Neural cell (in vitro differentiated cells): ENCODE data around the gene HDAC5. TPM values are rescaled to one million over a fixed set of nuclear protein-coding genes. Genes with fewer than 3 reads are reported as not detected.

ENCODE experiments used
- H2AFZ ChIP-seq: fragments of 200-600, 300-800 bp; sonication (generic), shearing (Covaris generic); 2 replicates; pipeline ENCODE4 v1.6.0; 2014; ENCODE audit warnings: low read depth, mild to moderate bottlenecking, antibody characterized with exemption, low read length, moderate library complexity
- H3F3A ChIP-seq: fragments of 200-600 bp; shearing (Covaris generic); 2 replicates; pipeline ENCODE4 v1.6.1; 2016; ENCODE audit warnings: mild to moderate bottlenecking, moderate library complexity, mixed read lengths, antibody characterized with exemption, low read length; ENCODE audit not compliant: insufficient read depth, poor library complexity, severe bottlenecking
- H3K27ac ChIP-seq: fragments of 200-600, 300-800 bp; sonication (generic), shearing (Covaris generic); 2 replicates; pipeline ENCODE4 v1.5.1; 2014; ENCODE audit warnings: mild to moderate bottlenecking, low read length, moderate library complexity
- H3K27me3 ChIP-seq: fragments of 300-800, 200-600 bp; sonication (generic), shearing (Covaris generic); 2 replicates; pipeline ENCODE4 v1.6.0; 2014; ENCODE audit warnings: mild to moderate bottlenecking, low read depth, low read length, moderate library complexity; ENCODE audit not compliant: insufficient read depth
- H3K36me3 ChIP-seq: fragments of 300-800, 200-600 bp; sonication (generic), shearing (Covaris generic); 2 replicates; pipeline ENCODE4 v1.5.1; 2014; ENCODE audit warnings: mild to moderate bottlenecking, antibody characterized with exemption, low read length, moderate library complexity; ENCODE audit not compliant: insufficient read depth
- H3K4me2 ChIP-seq: fragments of 300-800, 200-600 bp; sonication (generic), shearing (Covaris generic); 2 replicates; pipeline ENCODE4 v1.6.0; 2014; ENCODE audit warnings: mild to moderate bottlenecking, low read length
- H3K4me3 ChIP-seq: fragments of 300-800, 200-600 bp; sonication (generic), shearing (Covaris generic); 2 replicates; pipeline ENCODE4 v1.5.1; 2014; ENCODE audit warnings: mild to moderate bottlenecking, low read length, moderate library complexity
- H3K79me2 ChIP-seq: fragments of 200-600 bp; shearing (Covaris generic); replicated peaks from 2 replicates; pipeline ENCODE4 v1.6.0; 2014; ENCODE audit warnings: mild to moderate bottlenecking, low read length, moderate library complexity; ENCODE audit not compliant: insufficient read depth
- H3K9ac ChIP-seq: fragments of 300-800, 200-600 bp; sonication (generic), shearing (Covaris generic); 2 replicates; pipeline ENCODE4 v1.6.1; 2016; ENCODE audit warnings: mild to moderate bottlenecking, low read length, mixed read lengths
- H3K9me2 ChIP-seq: fragments of 200-600 bp; shearing (Covaris generic); 2 replicates; pipeline ENCODE4 v1.6.1; 2016; ENCODE audit warnings: mild to moderate bottlenecking, low read length, mixed read lengths; ENCODE audit not compliant: insufficient read depth
- H3K9me3 ChIP-seq: fragments of 200-600, 300-800 bp; sonication (generic), shearing (Covaris generic); 2 replicates; pipeline ENCODE4 v1.6.1; 2016; ENCODE audit warnings: mild to moderate bottlenecking, mixed run types, low read length, moderate library complexity, mixed read lengths
- H4K20me1 ChIP-seq: fragments of 200-600 bp; shearing (Covaris generic); 2 replicates; pipeline ENCODE4 v1.6.1; 2016; ENCODE audit warnings: mild to moderate bottlenecking, mixed run types; ENCODE audit not compliant: insufficient read depth
- CTCF ChIP-seq: fragments of 450-650 bp; IDR thresholded peaks from 2 replicates; pipeline ENCODE4 v1.5.1; 2014; ENCODE audit warnings: antibody characterized with exemption, mild to moderate bottlenecking, moderate library complexity; ENCODE audit not compliant: poor library complexity, severe bottlenecking
- EP300 ChIP-seq: fragments of 450-650 bp; conservative IDR thresholded peaks from 2 replicates; pipeline ENCODE4 v1.6.1; 2014; ENCODE audit warnings: antibody characterized with exemption, mild to moderate bottlenecking, moderate library complexity; ENCODE audit not compliant: poor library complexity, severe bottlenecking
- EZH2 ChIP-seq: fragments of 200-600, 300-800 bp; shearing (Covaris generic), sonication (generic); IDR thresholded peaks from 2 replicates; pipeline ENCODE4 v1.6.1; 2014; ENCODE audit warnings: antibody characterized with exemption, low read length, borderline replicate concordance, mild to moderate bottlenecking; ENCODE audit not compliant: insufficient read depth, poor library complexity, severe bottlenecking
- MXI1 ChIP-seq: fragments of 450-650 bp; conservative IDR thresholded peaks from 2 replicates; pipeline ENCODE4 v1.6.1; 2014; ENCODE audit warnings: antibody characterized with exemption, mild to moderate bottlenecking; ENCODE audit not compliant: poor library complexity, severe bottlenecking
- POLR2AphosphoS5 ChIP-seq: IDR thresholded peaks from 2 replicates; pipeline ENCODE4 v1.6.1; 2012
- RAD21 ChIP-seq: fragments of 450-650 bp; conservative IDR thresholded peaks from 2 replicates; pipeline ENCODE4 v1.6.1; 2014; ENCODE audit warnings: antibody characterized with exemption, mild to moderate bottlenecking, moderate library complexity
- REST ChIP-seq: IDR thresholded peaks from 2 replicates; pipeline ENCODE4 v1.6.1; 2012; ENCODE audit warnings: borderline replicate concordance
- SMC3 ChIP-seq: fragments of 450-650 bp; conservative IDR thresholded peaks from 2 replicates; pipeline ENCODE4 v1.6.1; 2014; ENCODE audit warnings: antibody characterized with exemption, mild to moderate bottlenecking, moderate library complexity; ENCODE audit not compliant: poor library complexity
- TAF1 ChIP-seq: IDR thresholded peaks from 2 replicates; pipeline ENCODE4 v1.6.1; 2012; ENCODE audit warnings: low read depth
- polyA plus RNA-seq: library from polyadenylated mRNA; depleted of rRNA; stranded (reverse); fragments of >200 nt; gene quantifications from 2 replicates; pipeline ENCODE4 v1.2.3, GENCODE V29; 2014

HDAC5 gene
- polyA plus RNA-seq, 1 donor from 2014 or later: 97.8 TPM

GRCh38 chr17:44067545-44067940 lies 55.9 kb downstream of the HDAC5 start:
- no peaks in the 10 kb centered on the region for H3K27me3 ChIP-seq
- peaks cover 40% of the 10 kb centered on the region for H3K79me2 ChIP-seq
- no peaks in the 10 kb centered on the region for H3K36me3 ChIP-seq
- H2AFZ ChIP-seq: no peak overlapping the region
- peak overlapping the region; percentile 88 for H3K27ac ChIP-seq
- H3K9ac ChIP-seq: no peak overlapping the region
- no peak overlapping the region for H3K4me2 ChIP-seq
- no peaks in the 10 kb centered on the region for H3F3A ChIP-seq
- TF ChIP-seq MXI1 (no peak), EZH2 (no peak), RAD21 (no peak), TAF1 (no peak), SMC3 (no peak)
- H3K4me3 ChIP-seq: no peak overlapping the region
- no peaks in the 10 kb centered on the region for H3K9me2 ChIP-seq
- no peaks in the 10 kb centered on the region for H3K9me3 ChIP-seq
- no peaks in the 10 kb centered on the region for H4K20me1 ChIP-seq

- Histone ChIP-seq H3K9me2 (no peaks in the 10 kb centered on the region), H4K20me1 (no peaks in the 10 kb centered on the region), H2AFZ (peak within 1 kb of the TSS; percentile 14), H3K9me3 (no peaks in the 10 kb centered on the region), H3K79me2 (peaks cover 40% of the 10 kb centered on the region), H3K4me3 (peak within 1 kb of the TSS; percentile 73), H3K9ac (peak within 1 kb of the TSS; percentile 83), H3F3A (no peaks in the 10 kb centered on the region), H3K27me3 (no peaks in the 10 kb centered on the region), H3K36me3 (no peaks in the 10 kb centered on the region), H3K4me2 (peak within 1 kb of the TSS; percentile 72), H3K27ac (peak within 1 kb of the TSS; percentile 88)
- TF ChIP-seq POLR2AphosphoS5 (peak; percentile 70), MXI1 (peak; percentile 84), CTCF (no peak), TAF1 (peak; percentile 63), SMC3 (peak; percentile 42), EZH2 (no peak), EP300 (peak; percentile 72), RAD21 (peak; percentile 34), REST (peak; percentile 45)
These were observed 57.1 kb downstream of the HDAC5 start, which contains the start of gene LSM12 for GRCh38 chr17:44066204-44066930. Gene LSM12 (minus strand): TSS chr17:44066671. CDS start chr17:44066587, 84 bp downstream.
